ENCODE measurements around the gene APH1B. TPM values are rescaled to one million over a fixed set of nuclear protein-coding genes. Genes with fewer than 3 reads are reported as not detected.

The APH1B gene
- total and polyA plus RNA-seq, 3 experiments from 2014 or later, result 6.7 to 13.1 (median 9.2) TPM

DNA sequence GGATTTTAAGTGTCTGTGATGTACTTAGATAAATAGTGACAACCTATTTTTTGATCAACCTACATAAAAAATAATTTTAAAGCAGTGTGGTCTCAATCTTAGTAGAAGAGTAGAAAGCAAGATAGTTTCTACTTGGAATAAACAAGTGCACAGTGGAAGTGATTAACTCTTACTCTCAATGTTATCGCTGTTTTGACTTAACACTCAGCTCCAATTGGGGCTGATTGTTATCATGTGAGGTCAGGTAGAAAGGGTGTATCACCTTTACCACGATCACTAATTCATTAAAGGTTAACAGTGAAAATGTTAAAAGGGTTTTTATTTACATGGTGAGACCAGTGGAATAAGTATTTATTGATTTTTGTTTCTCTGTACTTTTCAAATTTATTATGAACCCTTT is 22.4 kb upstream of the APH1B start:
- no peaks in the 10 kb centered on the region for H3K27me3 ChIP-seq (ENCODE audit: insufficient read depth, low read length, poor library complexity, severe bottlenecking)
- H3K36me3 ChIP-seq (ENCODE audit: insufficient read depth, low read length), result peaks cover 35% of the 10 kb centered on the region
- no peak overlapping the region for H3K27ac ChIP-seq (ENCODE audit: low read depth, low read length)
- POLR2A ChIA-PET, result no interaction called here
- H3K9me3 ChIP-seq (ENCODE audit: low read length), result no peaks in the 10 kb centered on the region
- Mint-ChIP-seq H3K4me3 (no peak overlapping the region), H3K36me3 (peaks cover 0 to 84% (median 21%) of the 10 kb centered on the region in 3 donors), H3K27me3 (no peaks in the 10 kb centered on the region), H3K27ac (peak overlapping the region in 5 of 8 donors; percentile 6 to 81 (median 38)), H3K4me1 (peaks cover 19 to 42% (median 37%) of the 10 kb centered on the region in 3 donors), H3K9me3 (no peaks in the 10 kb centered on the region)
- no peak overlapping the region for H3K4me3 ChIP-seq (ENCODE audit: low read length)
- DNase-seq, result no peak
- H3K4me1 ChIP-seq (ENCODE audit: insufficient read depth, low read length), result no peaks in the 10 kb centered on the region
- CTCF ChIA-PET, result no interaction called here

GRCh38 chr15:63255489-63255990 is 21.9 kb upstream of the APH1B start:
- Histone ChIP-seq H3K36me3 (ENCODE audit: insufficient read depth, low read length) (peaks cover 36% of the 10 kb centered on the region), H3K27ac (ENCODE audit: low read depth, low read length) (no peak overlapping the region), H3K9me3 (ENCODE audit: low read length) (no peaks in the 10 kb centered on the region), H3K4me3 (ENCODE audit: low read length) (no peak overlapping the region), H3K27me3 (ENCODE audit: insufficient read depth, low read length, poor library complexity, severe bottlenecking) (no peaks in the 10 kb centered on the region), H3K4me1 (ENCODE audit: insufficient read depth, low read length) (no peaks in the 10 kb centered on the region)
- H3K4me1 Mint-ChIP-seq, result peaks cover 19 to 37% (median 36%) of the 10 kb centered on the region in 3 donors
- no peaks in the 10 kb centered on the region for H3K9me3 Mint-ChIP-seq
- ChIA-PET POLR2A (interaction anchor here (0.9 kb wide), 1 partner anchor 63 kb away, joined by 4 read pairs; no protein-coding TSS in a partner anchor), CTCF (interaction anchor here (1.3 kb wide), 1 partner anchor 14 kb away, joined by 3 read pairs; no protein-coding TSS in a partner anchor)
- no peak overlapping the region for H3K4me3 Mint-ChIP-seq
- no peak for DNase-seq
- H3K36me3 Mint-ChIP-seq, result peaks cover 0 to 83% (median 19%) of the 10 kb centered on the region in 3 donors
- H3K27ac Mint-ChIP-seq, result peak overlapping the region in 6 of 8 donors; percentile 36 to 75 (median 60)
- H3K27me3 Mint-ChIP-seq, result no peaks in the 10 kb centered on the region

DNA sequence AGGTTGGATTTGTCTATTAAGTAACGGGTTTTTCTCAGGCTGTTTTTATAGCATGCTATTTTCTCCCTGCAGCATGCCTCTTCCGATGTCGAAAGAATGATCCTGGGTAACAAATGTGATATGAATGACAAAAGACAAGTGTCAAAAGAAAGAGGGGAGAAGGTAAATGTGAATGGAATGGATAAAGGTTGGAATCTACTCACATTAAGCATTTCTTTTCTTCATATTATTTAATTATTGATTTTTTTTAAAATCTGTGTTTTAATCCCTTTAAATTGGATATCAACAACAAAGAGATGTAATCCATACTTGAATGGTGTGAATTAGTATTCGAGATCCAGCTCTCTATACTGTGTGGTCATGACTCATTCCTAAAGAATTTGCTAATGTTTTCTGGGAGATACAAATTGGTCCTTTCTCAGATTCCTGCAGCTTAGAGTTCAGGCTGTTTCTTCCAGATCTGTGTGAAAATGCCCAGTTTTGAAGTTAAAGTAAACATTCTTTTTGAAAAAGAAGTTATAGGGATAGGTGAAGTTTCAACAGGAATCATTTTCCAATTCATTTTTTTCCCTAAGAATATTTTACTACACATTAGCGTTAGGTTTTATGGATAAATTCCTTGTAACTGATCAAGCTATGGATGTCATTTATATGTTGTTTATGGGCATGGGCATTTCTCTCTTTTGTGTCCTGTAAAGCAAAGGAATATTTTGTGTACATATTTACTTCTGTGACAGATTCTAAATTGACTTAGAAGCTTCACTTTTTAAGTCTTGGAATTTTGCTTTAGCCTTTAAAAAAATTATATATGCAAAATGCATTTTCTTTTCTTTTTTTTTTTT is 20.8 kb upstream of the APH1B start:
- ChIA-PET POLR2A (no interaction called here), CTCF (interaction anchor here (1.3 kb wide), 1 partner anchor 13 kb away, joined by 3 read pairs; no protein-coding TSS in a partner anchor)
- Mint-ChIP-seq H3K36me3 (peaks cover 7 to 82% (median 22%) of the 10 kb centered on the region in 3 donors), H3K4me3 (no peak overlapping the region), H3K9me3 (no peaks in the 10 kb centered on the region), H3K27me3 (no peaks in the 10 kb centered on the region), H3K27ac (peak overlapping the region in 5 of 8 donors; percentile 5 to 72 (median 15)), H3K4me1 (peaks cover 19 to 30% (median 29%) of the 10 kb centered on the region in 3 donors)
- Histone ChIP-seq H3K4me3 (ENCODE audit: low read length) (no peak overlapping the region), H3K9me3 (ENCODE audit: low read length) (no peaks in the 10 kb centered on the region), H3K36me3 (ENCODE audit: insufficient read depth, low read length) (peaks cover 27% of the 10 kb centered on the region), H3K27ac (ENCODE audit: low read depth, low read length) (no peak overlapping the region), H3K27me3 (ENCODE audit: insufficient read depth, low read length, poor library complexity, severe bottlenecking) (no peaks in the 10 kb centered on the region), H3K4me1 (ENCODE audit: insufficient read depth, low read length) (no peaks in the 10 kb centered on the region)
- DNase-seq, result no peak

GRCh38 chr15:63258658-63259057 is 18.7 kb upstream of the APH1B start:
- Mint-ChIP-seq H3K4me1 (peaks cover 13 to 19% (median 15%) of the 10 kb centered on the region in 3 donors), H3K27me3 (no peaks in the 10 kb centered on the region), H3K9me3 (no peaks in the 10 kb centered on the region), H3K36me3 (peaks cover 10 to 85% (median 23%) of the 10 kb centered on the region in 3 donors), H3K4me3 (no peak overlapping the region), H3K27ac (peak overlapping the region in 2 of 8 donors; percentile 38 to 62)
- ChIA-PET CTCF (interaction anchor here (0.7 kb wide), 1 partner anchor 95 kb away, joined by 3 read pairs; no protein-coding TSS in a partner anchor), POLR2A (interaction anchor here (0.7 kb wide), 1 partner anchor 169 kb away, joined by 5 read pairs; no protein-coding TSS in a partner anchor)
- Histone ChIP-seq H3K4me1 (ENCODE audit: insufficient read depth, low read length) (no peaks in the 10 kb centered on the region), H3K9me3 (ENCODE audit: low read length) (no peaks in the 10 kb centered on the region), H3K27ac (ENCODE audit: low read depth, low read length) (no peak overlapping the region), H3K4me3 (ENCODE audit: low read length) (no peak overlapping the region), H3K27me3 (ENCODE audit: insufficient read depth, low read length, poor library complexity, severe bottlenecking) (no peaks in the 10 kb centered on the region), H3K36me3 (ENCODE audit: insufficient read depth, low read length) (peaks cover 26% of the 10 kb centered on the region)
- no peak for DNase-seq

DNA sequence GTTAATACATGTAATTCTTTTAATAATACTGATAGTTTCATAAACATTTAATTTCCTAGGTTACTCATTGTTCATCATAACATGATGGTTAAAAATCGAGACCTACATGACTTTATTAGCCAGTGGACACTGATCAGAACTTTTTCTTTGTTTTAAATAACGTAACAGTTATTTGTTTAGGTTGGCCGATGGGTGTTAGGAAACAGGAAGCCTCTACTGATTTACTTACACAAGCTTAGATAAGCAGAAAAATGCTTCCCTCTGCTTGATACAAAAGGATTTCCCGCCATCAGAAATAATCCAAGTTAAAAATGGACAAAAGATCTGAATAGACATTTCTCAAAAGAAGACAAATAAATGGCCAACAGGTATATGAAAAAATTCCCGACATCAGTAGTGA is 16.6 kb upstream of the APH1B start:
- H3K9me3 Mint-ChIP-seq, result no peaks in the 10 kb centered on the region
- Histone ChIP-seq H3K27ac (ENCODE audit: low read depth, low read length) (no peak overlapping the region), H3K9me3 (ENCODE audit: low read length) (no peaks in the 10 kb centered on the region), H3K4me1 (ENCODE audit: insufficient read depth, low read length) (no peaks in the 10 kb centered on the region), H3K27me3 (ENCODE audit: insufficient read depth, low read length, poor library complexity, severe bottlenecking) (no peaks in the 10 kb centered on the region), H3K36me3 (ENCODE audit: insufficient read depth, low read length) (peaks cover 30% of the 10 kb centered on the region), H3K4me3 (ENCODE audit: low read length) (no peak overlapping the region)
- POLR2A ChIA-PET, result interaction anchor here (1.9 kb wide), 1 partner anchor 69 kb away, joined by 7 read pairs; no protein-coding TSS in a partner anchor
- DNase-seq, result no peak
- H3K4me3 Mint-ChIP-seq, result no peak overlapping the region
- no peaks in the 10 kb centered on the region for H3K27me3 Mint-ChIP-seq
- peaks cover 0 to 2% (median 0%) of the 10 kb centered on the region in 3 donors for H3K4me1 Mint-ChIP-seq
- CTCF ChIA-PET, result interaction anchor here (3.0 kb wide), 1 partner anchor 14 kb away, joined by 9 read pairs; no protein-coding TSS in a partner anchor
- H3K27ac Mint-ChIP-seq, result peak overlapping the region in 1 of 8 donors; percentile 3
- H3K36me3 Mint-ChIP-seq, result peaks cover 10 to 83% (median 25%) of the 10 kb centered on the region in 3 donors

DNA sequence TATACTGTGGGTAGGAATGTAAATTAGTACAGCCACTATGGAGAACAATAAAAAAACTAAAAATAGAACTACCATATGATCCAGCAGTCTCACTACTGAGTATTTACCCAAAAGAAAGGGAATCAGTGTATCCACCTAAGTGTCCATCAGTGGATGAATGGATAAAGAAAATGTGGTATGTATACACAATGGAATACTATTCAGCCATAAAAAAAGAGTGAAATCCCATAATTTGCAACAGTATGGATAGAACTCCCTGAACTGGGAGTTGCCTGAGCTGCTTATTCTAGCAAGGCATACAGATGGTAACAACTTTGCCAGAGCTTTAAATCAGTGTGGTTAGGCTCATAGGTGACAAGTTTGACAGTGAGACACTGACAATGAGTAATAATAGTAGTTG is 16.1 kb upstream of the APH1B start:
- Histone ChIP-seq H3K27me3 (ENCODE audit: insufficient read depth, low read length, poor library complexity, severe bottlenecking) (no peaks in the 10 kb centered on the region), H3K36me3 (ENCODE audit: insufficient read depth, low read length) (peaks cover 27% of the 10 kb centered on the region), H3K27ac (ENCODE audit: low read depth, low read length) (no peak overlapping the region), H3K4me1 (ENCODE audit: insufficient read depth, low read length) (no peaks in the 10 kb centered on the region), H3K9me3 (ENCODE audit: low read length) (no peaks in the 10 kb centered on the region), H3K4me3 (ENCODE audit: low read length) (no peak overlapping the region)
- peak overlapping the region in 3 of 8 donors; percentile 11 to 70 (median 66) for H3K27ac Mint-ChIP-seq
- ChIA-PET POLR2A (interaction anchor here (1.9 kb wide), 1 partner anchor 70 kb away, joined by 7 read pairs; no protein-coding TSS in a partner anchor), CTCF (interaction anchor here (1.3 to 3.0 kb wide), 2 partner anchors 14 to 70 kb away, joined by 4 to 9 read pairs; no protein-coding TSS in a partner anchor)
- no peak for DNase-seq
- H3K4me3 Mint-ChIP-seq, result no peak overlapping the region
- H3K9me3 Mint-ChIP-seq, result no peaks in the 10 kb centered on the region
- peaks cover 0 to 2% (median 0%) of the 10 kb centered on the region in 3 donors for H3K4me1 Mint-ChIP-seq
- H3K36me3 Mint-ChIP-seq, result peaks cover 10 to 80% (median 21%) of the 10 kb centered on the region in 3 donors
- no peaks in the 10 kb centered on the region for H3K27me3 Mint-ChIP-seq

DNA sequence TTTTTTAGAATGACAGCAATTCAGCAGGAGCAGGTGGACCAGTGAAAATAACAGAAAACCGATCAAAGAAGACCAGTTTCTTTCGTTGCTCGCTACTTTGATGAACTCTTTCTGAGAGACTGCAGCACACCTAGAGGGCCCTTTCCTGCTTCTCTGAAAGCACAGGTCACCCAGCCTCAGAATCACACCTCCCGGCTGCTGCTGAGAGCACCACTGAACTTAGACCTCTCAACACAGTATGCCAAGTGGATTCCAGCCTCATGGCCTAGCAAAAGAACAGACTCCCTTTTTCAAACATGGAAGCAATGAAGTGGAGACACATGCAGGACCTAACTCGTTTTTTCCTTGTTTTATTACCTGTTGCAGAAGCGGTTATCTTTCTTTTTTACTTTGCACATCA is 13.9 kb upstream of the APH1B start:
- ChIA-PET POLR2A (no interaction called here), CTCF (no interaction called here)
- no peaks in the 10 kb centered on the region for H3K27me3 ChIP-seq (ENCODE audit: insufficient read depth, low read length, poor library complexity, severe bottlenecking)
- no peak overlapping the region for H3K4me3 ChIP-seq (ENCODE audit: low read length)
- no peaks in the 10 kb centered on the region for H3K9me3 ChIP-seq (ENCODE audit: low read length)
- H3K27ac Mint-ChIP-seq, result peak overlapping the region in 3 of 8 donors; percentile 54 to 80 (median 54)
- H3K27ac ChIP-seq (ENCODE audit: low read depth, low read length), result no peak overlapping the region
- H3K9me3 Mint-ChIP-seq, result no peaks in the 10 kb centered on the region
- H3K36me3 ChIP-seq (ENCODE audit: insufficient read depth, low read length), result peaks cover 17% of the 10 kb centered on the region
- no peak for DNase-seq
- H3K27me3 Mint-ChIP-seq, result no peaks in the 10 kb centered on the region
- H3K4me3 Mint-ChIP-seq, result no peak overlapping the region
- H3K36me3 Mint-ChIP-seq, result peaks cover 10 to 73% (median 18%) of the 10 kb centered on the region in 3 donors
- H3K4me1 Mint-ChIP-seq, result peaks cover 0 to 2% (median 0%) of the 10 kb centered on the region in 3 donors
- H3K4me1 ChIP-seq (ENCODE audit: insufficient read depth, low read length), result no peaks in the 10 kb centered on the region
